T-helper 22 cell (primary cell): ENCODE data around the gene SLC22A23.

Experiments
- DNase-seq: peaks from one replicate; pipeline ENCODE4 v3.0.0-alpha.2; 2020; ENCODE audit warnings: low read depth

SLC22A23 gene

DNA sequence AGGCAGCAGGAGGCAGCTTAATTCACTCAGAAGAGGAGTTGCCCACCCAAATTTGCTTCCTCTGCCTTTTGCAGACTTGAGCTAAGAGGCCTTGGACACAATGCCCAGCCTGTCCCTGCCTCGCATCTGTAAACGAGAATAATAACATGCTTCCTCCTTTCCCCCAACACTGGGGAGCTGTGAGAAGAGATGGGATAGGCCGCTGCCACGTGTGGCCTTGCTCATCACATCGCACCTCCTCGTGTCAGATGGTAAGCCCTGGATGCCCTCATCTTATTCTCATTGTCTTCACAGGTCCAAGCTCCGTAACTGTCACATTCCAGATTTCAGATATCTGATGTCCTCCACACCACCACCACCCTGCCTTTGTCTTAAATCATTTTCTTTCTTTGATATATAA, 216.3 kb downstream of the SLC22A23 start:
- DNase-seq = no peak

DNA sequence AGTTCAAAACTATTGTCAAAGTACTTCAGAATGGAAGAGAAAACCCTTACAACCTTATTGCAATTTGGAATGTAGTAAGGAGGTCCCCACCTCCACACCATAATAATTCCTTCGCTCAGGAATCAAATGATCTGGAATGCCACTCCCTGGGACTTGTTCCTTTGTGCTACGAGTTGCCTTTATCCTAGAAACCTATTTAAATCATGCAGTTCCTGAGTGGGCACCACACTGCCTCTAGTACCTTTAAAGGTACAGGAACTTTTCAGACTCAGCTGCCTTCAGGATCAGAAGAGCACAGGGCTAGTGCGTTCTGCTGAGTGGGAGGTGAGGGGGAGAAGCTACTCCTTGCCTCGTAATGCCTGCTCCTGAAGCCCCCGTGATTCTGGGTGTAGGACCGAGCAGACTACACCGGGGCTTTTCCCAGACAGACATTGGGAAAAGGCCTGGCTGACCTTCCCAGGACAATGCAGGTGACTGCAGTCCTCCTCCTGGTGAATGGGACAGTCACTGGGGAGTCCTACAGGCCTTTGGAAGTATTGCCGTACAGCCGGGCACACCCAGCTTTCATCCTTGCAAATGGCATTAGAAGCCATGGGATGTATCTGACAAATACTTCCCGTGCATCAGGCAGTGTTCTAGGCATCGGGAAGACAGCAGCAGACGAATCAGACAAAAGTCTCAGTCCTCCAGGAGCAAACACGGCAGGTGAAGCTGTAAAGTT, 217.6 kb downstream of the SLC22A23 start:
- DNase-seq = no peak

DNA sequence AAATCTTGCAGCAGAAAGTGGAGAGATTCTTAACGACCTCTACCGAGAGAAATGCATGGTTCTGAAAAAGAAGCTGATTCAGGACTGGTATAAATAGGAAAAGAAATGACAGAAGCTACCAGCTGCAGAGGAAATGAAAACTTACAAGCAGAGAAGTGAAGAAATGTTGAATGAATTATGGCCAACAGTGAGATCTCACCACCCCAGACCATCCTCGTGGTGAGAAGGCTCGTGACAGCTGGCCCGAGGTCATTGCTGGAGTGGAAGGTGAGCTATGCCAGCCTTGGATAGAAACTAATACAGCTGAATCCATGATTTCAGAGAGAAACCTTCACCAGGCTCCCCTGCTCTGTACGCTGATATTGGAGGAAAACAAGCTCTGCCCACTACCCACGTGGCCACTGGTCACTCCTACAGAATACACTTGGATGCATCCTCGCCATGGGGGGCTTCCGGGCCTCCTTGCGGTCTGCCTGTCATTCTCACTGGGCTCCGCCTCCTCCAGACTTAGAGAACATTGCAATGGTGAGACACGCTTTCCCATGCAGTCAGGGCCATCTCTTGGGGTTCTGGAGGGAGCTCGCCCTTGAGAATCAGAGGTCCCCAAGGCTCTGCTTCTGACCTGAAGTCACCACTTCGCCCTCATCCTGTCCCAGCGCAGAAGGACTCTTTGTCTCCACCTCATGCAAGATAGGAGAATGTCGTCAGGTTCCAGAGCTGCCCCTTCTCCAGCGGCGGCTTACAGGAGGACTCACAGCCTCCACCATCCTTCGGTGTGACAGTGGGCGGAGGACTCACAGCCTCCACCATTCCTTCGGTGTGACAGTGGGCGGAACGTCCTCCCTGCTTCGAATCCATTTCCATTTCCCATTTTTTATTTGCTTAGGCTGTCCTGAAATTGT, 218.8 kb downstream of the SLC22A23 start:
- no peak for DNase-seq

DNA sequence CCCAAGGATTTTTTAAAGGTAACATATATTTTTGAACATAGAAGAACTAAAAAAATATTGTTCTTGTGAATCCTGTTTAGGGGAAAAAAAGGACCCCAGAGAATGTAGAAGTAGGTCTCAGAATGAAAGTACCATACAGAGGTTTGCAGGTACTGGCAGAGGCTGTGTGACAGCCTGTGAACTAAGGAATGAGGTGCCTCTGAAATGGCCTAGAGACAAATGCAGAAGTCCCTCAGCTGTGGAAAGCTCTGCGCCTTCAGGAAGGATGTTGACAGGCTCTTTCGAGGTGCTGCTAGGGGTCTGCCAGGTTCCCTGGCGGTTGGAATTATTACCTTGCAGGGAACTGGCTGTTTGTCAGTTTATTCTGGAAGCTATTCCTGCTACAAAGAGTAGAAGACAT, 220.8 kb downstream of the SLC22A23 start:
- no peak for DNase-seq

DNA sequence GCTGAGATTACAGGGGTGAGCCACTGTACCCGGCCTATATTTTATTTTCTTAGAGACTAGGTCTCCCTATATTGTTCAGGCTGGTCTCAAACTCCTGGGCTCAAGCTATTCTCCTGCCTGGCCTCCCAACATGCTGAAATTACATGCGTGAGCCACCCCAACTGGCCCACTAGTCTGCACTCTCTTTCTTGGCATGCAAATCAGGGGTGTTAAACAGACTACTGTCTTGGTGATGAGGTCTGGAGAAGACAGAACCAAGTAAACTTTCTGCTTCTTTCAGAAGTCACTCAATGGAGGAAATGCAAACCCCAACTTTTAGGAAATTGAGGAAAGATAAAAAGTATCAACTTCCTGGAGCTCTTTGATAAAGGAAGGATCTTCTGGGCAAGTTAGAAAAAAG, 221.4 kb downstream of the SLC22A23 start:
- DNase-seq = no peak

DNA sequence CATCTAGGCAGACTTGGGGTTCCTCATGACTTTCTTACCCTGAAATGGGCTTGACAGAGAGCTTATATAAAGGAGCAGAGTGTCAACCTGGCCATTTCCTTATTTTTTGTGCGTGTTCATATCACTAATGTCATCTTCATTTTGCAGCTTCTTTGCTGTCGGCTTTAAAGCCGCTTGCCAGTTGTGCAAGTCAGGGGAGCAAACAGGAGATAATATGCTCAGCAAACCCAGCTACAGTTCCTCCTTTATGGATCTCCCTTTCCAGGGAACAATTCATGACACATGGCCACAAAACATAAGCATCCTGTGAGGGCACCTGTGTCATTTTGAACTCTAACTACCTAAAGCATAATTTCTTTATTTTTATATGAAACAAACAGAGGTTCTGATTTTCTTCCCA, 222.9 kb downstream of the SLC22A23 start:
- DNase-seq = no peak

DNA sequence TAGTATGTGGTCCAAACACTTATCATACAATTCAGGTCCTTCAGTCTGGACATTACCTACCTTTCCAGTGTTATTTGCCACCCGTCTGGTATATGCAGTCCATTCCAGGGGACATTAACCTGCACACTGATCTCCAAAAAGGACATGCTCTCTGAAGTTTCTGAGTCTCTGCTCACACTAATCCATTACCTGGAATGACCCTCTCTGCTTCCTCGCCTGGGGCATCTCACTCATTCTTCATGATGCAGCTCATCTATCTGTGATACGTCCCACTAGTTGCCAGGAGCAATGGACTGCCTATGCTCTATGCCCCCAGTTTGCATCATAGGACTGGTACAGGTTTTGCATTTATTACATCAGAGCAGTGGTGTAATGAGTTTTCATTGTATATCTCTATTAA, 223.5 kb downstream of the SLC22A23 start:
- DNase-seq = no peak

DNA sequence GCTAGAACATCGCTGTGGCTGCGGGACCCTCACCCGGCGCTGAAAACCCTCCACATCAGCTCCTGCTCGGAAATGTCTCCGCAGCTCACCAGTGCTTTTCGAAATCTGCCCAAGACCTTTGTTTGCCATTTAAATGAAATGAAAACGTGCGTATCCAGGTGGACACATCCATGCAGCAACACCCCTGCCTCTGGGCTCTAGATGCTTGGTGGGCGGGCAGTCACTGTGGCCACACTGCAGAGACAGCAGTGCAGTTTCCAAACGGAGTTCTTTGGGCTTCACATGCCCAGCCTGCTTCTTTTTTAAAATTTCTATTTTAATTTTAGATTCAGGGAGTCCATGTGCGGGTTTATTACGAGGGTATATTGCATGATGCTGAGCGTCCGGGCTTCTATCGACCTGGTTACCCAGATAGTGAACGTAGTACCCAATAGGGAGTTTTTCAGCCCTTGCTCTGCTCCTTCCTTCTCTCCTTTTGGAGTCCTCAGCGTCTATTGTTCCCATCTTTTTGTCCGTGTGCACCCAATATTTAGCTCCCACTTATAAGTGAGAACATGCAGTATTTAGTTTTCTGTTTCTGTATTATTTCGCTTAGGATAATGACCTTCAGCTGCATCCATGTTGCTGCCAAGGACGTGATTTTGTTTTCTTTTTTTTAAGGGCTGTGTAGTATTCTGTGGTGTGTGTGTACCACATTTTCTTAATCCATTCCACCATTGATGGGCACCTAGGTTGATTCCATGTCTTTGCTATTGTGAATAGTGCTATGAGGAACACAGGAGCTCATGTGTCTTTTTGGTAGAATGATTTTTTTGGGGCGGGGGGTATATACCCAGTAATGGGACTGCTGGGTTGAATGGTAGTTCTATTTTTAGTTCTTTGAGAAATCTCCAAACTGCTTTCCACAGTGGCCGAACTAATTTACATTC, 224.6 kb downstream of the SLC22A23 start:
- DNase-seq = no peak

DNA sequence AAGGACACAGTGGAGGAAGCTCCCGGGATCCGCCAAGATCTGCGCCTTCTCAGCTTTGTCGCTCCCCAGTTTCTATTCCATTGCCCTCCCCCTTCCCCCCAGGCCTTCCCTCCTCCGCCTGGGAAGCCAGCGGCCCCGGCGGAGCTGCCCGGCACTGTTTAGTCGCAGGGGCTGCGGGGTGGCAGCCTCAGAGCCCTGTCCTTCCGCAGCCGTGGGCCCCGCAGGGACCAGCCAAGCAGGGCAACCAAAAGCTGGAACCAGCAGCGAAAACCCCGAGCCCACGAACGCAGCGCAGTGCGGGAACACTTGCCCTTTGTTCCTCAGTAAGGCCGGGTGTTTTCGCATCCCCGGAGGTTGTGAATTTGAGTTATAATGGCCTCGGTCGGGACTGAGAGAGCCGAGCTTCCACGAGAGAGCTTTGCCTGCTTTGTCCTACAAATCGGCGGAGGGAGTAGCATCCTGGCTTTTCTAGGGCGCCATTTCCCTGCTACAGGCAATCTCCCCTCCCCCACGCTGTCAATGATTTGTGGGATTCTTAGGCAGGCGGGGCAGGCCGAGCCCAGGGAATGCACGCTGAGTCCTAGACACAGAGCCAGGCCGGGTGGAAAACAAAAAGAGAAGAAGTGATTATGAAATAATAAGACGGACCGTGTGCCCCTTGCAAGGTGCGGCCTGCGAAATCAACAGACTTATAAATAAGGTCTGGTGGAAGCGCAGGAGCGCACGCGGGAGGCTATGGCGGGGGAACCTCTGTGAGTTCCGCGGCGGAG, 225.4 kb downstream of the SLC22A23 start:
- no peak for DNase-seq

DNA sequence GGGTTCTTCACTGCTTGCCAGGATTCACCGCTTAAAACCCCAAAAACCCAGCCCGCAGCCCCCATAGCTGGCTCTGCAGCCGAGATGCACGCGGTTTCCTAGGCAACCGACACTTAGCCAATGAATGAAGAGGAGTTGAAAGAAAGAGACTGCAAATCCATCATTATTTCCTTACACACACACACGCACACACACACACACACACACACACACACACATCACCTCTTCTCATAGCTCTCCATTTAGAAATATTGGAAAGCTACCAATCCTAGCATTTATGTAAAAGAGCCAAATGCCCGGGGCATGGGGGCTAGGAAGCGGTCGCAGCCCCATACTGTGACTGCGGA, 226.0 kb downstream of the SLC22A23 start:
- DNase-seq = no peak

DNA sequence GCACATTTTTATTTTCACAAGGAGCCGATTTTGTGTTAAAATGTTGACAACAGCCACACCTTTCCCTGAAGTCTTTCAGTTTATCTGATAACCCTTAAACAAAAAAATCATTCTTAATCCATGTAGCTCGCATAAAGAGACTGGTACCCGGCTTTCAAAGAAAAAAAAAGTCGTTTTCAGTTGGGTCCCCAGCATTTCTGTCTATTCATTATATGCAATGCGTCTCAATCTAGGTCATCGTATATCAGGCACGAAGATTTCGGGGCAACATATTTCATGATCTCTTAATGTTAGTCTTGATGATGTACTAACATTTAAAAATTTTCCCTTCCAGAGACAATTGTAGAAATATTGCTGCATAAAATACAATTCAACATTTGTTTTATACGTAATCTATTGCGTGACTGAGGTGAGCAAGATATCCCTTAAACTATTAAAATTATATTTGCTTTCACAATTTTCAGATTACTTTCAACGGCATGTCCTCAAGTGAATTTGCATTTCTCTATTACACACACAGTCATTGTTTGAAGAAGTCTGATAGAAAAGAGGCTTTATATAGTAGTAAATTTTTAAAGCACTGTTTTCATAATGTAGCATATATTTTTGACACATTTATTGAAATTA, 226.5 kb downstream of the SLC22A23 start:
- DNase-seq = no peak

DNA sequence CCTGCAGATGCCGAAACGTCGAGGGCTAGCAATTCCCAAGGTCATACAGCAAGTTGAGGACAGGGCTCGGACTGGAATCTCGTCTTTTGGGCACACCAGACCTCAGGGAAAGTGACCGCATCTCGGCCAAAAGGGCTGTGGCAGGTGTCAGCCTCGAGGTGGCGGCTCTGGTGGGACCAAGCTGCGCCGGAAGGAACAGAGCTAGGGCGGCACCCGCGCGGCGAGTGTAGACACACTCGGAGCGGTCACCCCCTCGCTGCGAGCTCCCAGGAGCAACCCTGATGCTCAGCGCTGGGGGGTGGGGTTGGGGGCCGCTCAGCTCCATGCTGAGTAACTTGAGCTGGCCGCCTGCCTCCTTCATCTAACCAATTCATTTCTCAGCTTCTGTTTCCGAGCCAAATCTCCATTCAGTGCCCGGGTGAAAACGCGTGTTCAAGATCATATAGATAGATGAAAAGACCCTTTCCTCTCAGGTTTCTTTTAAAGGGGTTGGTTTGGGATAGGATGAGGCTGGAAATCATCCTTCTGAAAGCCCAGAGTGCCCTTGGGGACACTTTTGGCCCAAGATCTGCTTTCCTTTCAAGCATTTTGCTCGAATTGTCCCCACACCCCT, 227.2 kb downstream of the SLC22A23 start:
- DNase-seq = no peak

DNA sequence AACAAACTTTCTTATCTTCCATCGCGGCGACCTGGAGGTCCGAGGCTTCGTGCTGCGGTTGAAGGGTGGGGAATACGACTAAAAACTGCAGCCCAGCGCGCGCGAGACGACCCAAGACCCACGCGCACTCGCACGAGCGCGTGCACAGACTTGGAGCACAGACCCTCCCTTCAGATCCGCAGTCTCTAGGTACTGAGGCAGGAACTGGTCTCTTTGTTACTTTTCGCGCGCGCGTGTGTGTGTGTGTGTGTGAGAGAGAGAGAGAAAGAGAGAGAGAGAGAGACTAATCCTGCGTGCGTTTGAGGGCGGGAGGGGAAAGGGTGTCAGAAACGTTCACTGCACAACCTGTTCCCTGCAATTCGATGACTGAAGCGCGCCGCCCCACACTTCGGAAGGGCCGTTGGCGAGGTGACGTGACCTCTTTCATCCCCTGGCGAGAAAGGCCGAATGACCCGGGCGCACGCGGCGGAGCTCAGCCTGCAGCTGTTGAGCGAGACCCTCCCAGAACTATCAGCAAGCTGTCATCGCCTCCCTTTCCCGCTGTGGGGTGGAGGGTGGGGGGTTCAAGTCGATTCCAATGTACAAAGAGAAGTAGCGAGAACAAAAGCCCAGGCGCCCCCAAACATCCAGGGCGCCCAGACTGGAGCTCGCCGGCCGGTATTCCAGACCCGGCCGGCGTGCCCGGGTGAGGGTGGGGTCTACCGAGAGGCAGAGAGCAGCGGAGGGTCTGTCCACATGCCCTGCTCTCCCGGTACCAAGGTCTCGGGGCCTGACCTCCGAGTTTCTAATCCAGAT, 227.9 kb downstream of the SLC22A23 start:
- DNase-seq = no peak

DNA sequence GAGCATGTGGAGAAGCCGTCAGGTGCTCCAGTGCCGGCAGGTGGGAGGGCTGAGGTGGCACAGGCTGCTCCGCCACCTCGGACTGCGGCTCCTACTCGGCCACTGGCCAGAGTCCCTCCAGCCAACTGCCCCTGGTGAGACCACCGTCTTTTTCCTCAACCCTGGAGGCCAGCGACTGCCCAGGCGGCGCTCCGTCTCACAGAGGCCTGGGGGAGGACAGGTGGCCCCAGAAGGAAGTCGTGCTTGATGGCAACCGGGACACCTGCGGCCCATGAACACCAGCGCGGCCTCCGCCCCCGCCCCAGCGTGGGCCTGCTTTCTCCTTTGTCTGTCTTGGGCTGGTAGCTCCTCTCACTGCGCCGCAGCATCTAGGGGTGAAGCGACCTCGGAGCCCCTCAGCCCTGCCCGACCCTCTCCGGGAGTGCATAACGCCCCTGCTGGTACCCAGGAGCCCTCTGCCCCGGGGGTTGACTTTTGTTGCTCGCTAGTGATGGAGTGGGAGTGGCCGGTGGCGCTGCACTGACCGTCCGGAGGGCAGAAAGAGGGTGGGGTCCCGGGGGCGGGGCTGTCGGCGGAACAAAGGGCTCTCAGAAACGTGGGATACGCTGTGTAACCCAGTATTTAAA, 228.7 kb downstream of the SLC22A23 start:
- no peak for DNase-seq

DNA sequence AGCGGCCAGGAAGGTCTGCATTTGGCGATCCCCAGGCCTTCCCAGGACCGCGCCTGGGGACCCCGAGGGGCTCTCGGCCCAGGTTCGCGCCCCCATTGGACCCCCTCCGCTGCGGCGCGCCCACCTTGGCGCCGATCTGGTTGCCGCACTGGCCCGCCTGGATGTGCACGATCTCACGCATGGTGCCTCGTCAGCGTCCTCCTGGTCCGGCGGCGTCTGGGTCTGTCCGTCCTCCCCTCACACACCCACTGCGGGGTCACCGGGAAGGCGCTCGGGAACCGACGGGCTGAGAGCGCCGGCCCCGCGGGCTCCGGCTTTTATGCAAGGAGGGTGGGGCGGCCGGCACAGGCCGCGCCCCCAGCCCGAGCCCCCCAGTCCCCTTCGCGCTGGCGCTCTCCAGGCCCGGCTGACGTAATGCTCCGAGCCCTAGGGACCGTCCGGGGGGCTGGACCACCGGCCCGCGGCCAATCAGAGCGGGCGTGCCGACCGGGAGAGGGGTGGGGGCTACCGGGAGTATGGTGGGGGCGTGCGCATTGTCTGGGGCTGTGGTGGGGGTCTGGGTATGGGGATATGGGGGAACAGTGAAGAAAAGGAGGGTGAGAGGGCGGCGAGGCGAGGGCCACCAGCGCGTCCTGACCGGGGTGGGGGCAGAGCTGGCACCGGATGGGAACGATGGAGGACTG, 229.3 kb downstream of the SLC22A23 start, which contains the start of gene TUBB2B:
TSS of gene TUBB2B (minus strand) at position 291 of the 683 bp plus-strand sequence. CDS start at position 181, 110 bp downstream.
- no peak for DNase-seq

DNA sequence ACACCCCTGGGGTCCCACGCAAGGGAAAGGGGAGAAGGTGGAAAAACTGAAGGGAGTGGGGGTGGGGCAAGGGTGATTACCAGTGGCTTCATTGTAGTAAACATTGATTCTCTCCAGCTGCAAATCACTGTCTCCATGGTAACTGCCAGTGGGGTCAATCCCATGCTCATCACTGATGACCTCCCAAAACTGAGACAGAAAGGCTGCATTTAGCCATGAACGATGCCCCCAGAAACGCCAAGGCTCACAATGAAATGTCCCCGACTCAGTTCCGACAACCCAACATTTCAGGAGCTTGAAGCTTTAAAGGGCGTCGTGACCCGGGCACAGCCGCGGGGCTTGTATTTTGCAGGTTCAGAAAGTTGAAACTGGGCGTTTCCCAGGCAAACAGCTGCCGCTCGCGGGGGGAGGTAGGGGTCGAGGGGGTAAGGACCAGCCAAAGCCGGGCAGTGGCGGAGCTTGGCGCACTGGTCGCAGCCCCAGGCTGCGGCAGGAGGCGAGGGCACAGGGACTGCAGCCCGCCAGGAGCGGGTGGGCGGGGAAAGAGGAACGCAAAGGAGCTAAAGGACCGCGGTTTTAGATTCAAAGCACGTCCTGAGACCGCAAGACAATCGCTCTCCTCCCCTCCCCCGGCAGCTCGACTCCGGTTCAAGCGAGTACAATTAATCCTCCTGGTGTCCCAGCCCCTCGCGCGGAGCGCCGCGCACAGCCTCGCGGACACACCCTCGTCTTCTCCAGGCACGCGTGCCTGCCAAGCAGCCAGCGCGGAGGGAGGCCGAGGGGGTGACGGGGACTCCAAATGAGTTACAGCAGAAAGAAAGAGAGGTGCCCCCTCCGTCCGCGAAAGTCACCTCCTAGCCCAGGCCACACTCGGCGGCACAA, 230.1 kb downstream of the SLC22A23 start:
- no peak for DNase-seq

DNA sequence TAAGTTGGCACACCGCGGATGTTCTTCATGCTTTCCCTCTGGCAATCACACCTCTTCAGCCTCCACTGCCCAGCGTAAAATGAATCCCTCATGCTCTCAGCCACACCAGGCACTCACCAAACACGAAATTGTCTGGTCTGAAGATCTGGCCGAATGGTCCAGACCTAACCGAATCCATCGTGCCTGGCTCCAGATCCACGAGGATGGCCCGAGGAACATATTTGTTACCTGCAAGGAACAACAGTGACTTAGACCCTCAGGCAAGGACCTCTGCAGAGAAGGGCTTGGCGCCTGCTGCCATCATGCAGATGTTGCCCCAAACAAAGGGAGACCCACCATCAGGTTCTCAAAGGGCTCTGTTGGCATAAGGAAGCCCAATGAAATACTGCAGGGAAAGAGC, 230.8 kb downstream of the SLC22A23 start:
- no peak for DNase-seq
